ENCODE data around the gene EDN3. TPM values are rescaled to one million over a fixed set of nuclear protein-coding genes. Genes with fewer than 3 reads are reported as not detected.

The EDN3 gene
- total RNA-seq, 2 experiments from 2014 or later = not detected

- Mint-ChIP-seq H3K27me3 (ENCODE audit: low read depth) (no peaks in the 10 kb centered on the region), H3K4me3 (no peak overlapping the region), H3K27ac (no peak overlapping the region), H3K36me3 (ENCODE audit: low read depth) (no peaks in the 10 kb centered on the region), H3K4me1 (ENCODE audit: low read depth) (no peaks in the 10 kb centered on the region), H3K9me3 (ENCODE audit: insufficient read depth) (no peaks in the 10 kb centered on the region)
- CTCF ChIA-PET = interaction anchor here (0.9 kb wide), 1 partner anchor 62 kb away, joined by 3 read pairs; no protein-coding TSS in a partner anchor
- ATAC-seq = no peak
- POLR2A ChIA-PET = no interaction called here
- no peak for DNase-seq
Observed at GRCh38 chr20:59314997-59315396, 14.6 kb downstream of the EDN3 start.

DNA sequence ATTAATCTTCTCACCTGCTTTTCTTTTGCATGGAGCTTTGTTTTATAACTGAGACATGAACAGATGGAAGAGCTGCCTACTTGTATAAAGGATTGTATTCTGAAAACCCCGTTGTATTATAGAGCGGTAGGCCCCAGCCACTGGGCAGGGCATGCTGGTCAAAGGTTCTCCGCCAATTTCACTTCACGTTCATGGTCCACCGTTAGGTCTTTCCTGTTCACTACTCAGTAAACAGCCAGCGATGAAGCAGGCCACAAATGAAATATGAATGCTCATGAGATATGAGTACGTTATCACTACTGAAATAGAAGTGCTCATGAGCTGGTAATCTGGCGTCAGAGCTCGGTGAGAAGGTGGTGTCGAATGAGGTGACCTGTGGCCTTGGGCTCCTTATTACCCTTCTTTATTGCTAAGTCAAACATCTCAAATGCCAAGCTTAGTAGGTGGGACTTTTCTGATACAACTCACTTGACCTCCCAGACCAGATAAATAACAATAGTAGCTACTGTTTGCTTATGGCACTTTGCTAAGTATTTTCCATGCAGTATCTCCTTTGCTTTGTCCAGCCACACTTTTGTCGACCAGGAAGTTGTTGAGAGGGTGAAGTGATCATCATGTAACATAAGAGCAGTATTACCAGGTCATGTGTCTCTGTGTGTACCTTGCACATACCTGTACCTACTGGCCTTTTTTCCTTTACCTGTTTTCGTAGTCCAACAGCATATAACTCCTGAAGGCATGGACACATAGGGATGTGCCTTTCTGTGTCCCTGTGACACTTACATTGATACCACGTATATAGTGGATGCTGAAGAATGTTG is 16.7 kb downstream of the EDN3 start:
- Mint-ChIP-seq H3K4me3 (no peak overlapping the region), H3K36me3 (ENCODE audit: low read depth) (no peaks in the 10 kb centered on the region), H3K4me1 (ENCODE audit: low read depth) (no peaks in the 10 kb centered on the region), H3K27me3 (ENCODE audit: low read depth) (no peaks in the 10 kb centered on the region), H3K9me3 (ENCODE audit: insufficient read depth) (no peaks in the 10 kb centered on the region), H3K27ac (no peak overlapping the region)
- POLR2A ChIA-PET = interaction anchor here (0.7 kb wide), 1 partner anchor 470 kb away, joined by 3 read pairs; no protein-coding TSS in a partner anchor
- CTCF ChIA-PET = interaction anchor here (1.0 kb wide), 1 partner anchor 14 kb away, joined by 3 read pairs; no protein-coding TSS in a partner anchor
- DNase-seq (no peak), ATAC-seq (no peak)

DNA sequence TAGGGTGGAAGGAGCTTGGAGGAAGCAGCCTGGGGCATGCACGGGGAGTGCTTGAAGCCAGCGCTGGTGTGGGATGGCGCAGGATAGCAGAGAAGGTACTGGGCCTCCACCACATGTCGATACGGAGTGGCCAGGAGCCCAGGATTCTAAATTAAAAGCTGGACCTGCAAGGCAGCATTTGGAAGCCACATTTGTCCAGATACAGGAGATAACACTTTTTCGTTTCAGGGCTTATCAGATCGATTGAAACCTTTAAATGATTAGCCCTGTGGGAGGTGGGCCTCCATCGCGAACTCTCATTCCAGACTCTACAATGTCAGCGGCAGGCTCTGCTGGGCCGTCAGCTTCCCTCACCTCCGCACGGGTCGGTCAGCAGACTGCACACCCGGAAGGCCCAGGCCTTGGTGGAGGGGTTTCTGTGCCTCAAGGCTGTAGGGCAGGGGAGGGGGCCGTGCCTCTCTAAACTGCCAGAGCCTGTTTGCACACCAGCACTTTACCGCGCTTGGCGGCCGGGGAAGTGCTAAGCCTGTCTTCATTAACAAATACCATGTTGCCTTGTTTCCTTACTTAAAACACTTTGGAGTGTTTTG is 17.9 kb downstream of the EDN3 start:
- CTCF ChIA-PET = interaction anchor here (0.7 kb wide), 1 partner anchor 60 kb away, joined by 3 read pairs; no protein-coding TSS in a partner anchor
- Mint-ChIP-seq H3K27me3 (ENCODE audit: low read depth) (no peaks in the 10 kb centered on the region), H3K4me1 (ENCODE audit: low read depth) (no peaks in the 10 kb centered on the region), H3K36me3 (ENCODE audit: low read depth) (no peaks in the 10 kb centered on the region), H3K27ac (no peak overlapping the region), H3K9me3 (ENCODE audit: insufficient read depth) (no peaks in the 10 kb centered on the region), H3K4me3 (no peak overlapping the region)
- ATAC-seq = no peak
- DNase-seq = no peak
- POLR2A ChIA-PET = no interaction called here

GRCh38 chr20:59318803-59319202 is 18.4 kb downstream of the EDN3 start:
- Mint-ChIP-seq H3K36me3 (ENCODE audit: low read depth) (no peaks in the 10 kb centered on the region), H3K4me1 (ENCODE audit: low read depth) (no peaks in the 10 kb centered on the region), H3K4me3 (no peak overlapping the region), H3K9me3 (ENCODE audit: insufficient read depth) (no peaks in the 10 kb centered on the region), H3K27ac (no peak overlapping the region), H3K27me3 (ENCODE audit: low read depth) (no peaks in the 10 kb centered on the region)
- DNase-seq (no peak), ATAC-seq (no peak)
- POLR2A ChIA-PET = no interaction called here
- CTCF ChIA-PET = interaction anchor here (0.7 kb wide), 1 partner anchor 61 kb away, joined by 3 read pairs; no protein-coding TSS in a partner anchor

DNA sequence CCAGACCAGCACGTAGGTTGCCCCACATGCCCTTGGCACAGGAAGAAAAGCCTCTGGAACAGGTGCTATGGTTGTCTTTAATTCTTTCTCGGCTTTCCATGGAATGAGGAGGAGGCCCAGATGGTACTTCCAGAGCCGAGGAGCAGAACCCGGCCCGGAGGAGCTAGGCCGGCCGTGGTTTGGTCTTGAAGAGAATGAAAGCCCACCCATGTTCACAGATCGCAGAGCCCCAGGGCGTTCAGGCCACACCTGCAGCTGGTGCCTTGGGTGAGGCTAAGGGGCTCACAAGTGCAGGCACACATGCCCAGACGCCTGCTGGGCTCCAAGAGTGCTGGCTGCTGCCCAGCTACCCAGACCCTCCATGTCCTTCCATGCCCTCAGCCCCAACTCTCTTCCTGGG is 20.0 kb downstream of the EDN3 start:
- no peaks in the 10 kb centered on the region for H3K4me1 Mint-ChIP-seq (ENCODE audit: low read depth)
- H3K27ac Mint-ChIP-seq = no peak overlapping the region
- H3K36me3 Mint-ChIP-seq (ENCODE audit: low read depth) = no peaks in the 10 kb centered on the region
- DNase-seq (no peak), ATAC-seq (no peak)
- ChIA-PET POLR2A (no interaction called here), CTCF (interaction anchor here (1.2 kb wide), 1 partner anchor 65 kb away, joined by 4 read pairs; no protein-coding TSS in a partner anchor)
- no peaks in the 10 kb centered on the region for H3K27me3 Mint-ChIP-seq (ENCODE audit: low read depth)
- H3K4me3 Mint-ChIP-seq = no peak overlapping the region
- H3K9me3 Mint-ChIP-seq (ENCODE audit: insufficient read depth) = no peaks in the 10 kb centered on the region

DNA sequence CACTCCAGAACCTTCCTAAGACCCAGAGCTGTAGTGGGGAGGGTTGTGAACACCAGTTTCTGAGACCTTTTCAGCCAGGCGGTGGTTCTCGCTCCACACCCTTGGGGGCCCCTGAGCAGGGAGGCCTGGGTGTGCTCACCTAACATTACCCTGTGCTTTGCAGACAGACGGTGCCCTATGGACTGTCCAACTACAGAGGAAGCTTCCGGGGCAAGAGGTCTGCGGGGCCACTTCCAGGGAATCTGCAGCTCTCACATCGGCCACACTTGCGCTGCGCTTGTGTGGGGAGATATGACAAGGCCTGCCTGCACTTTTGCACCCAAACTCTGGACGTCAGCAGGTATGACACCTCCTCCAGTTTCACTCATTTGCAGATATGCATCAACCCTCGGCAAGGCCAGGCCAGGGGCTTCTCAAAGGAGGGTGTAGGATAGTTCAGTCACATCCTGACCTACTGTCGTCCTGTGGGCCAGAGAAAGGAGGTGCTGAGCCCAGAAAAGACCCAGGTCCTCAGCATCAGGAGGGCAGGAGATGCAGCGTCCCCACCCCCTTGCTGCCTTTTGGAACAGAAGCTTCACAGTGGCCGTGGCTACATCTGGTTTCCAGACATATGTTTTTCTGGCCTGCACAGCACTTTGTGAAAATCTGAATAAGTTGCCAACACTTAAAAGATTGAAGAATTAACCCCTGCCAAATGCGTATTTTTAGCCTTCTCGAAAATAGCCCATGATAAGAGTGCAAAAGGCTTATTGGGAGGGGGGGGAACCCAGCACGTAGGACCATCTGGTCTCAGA is 20.6 kb downstream of the EDN3 start:
- no peaks in the 10 kb centered on the region for H3K36me3 Mint-ChIP-seq (ENCODE audit: low read depth)
- no peak overlapping the region for H3K27ac Mint-ChIP-seq
- no peaks in the 10 kb centered on the region for H3K9me3 Mint-ChIP-seq (ENCODE audit: insufficient read depth)
- H3K4me1 Mint-ChIP-seq (ENCODE audit: low read depth) = no peaks in the 10 kb centered on the region
- no peak overlapping the region for H3K4me3 Mint-ChIP-seq
- ATAC-seq = no peak
- POLR2A ChIA-PET = no interaction called here
- H3K27me3 Mint-ChIP-seq (ENCODE audit: low read depth) = no peaks in the 10 kb centered on the region
- DNase-seq = no peak
- CTCF ChIA-PET = no interaction called here

- no peak overlapping the region for H3K4me3 Mint-ChIP-seq
- H3K27me3 Mint-ChIP-seq (ENCODE audit: low read depth) = no peaks in the 10 kb centered on the region
- DNase-seq = no peak
- no peak overlapping the region for H3K27ac Mint-ChIP-seq
- H3K9me3 Mint-ChIP-seq (ENCODE audit: insufficient read depth) = no peaks in the 10 kb centered on the region
- POLR2A ChIA-PET = no interaction called here
- no peak for ATAC-seq
- no peaks in the 10 kb centered on the region for H3K4me1 Mint-ChIP-seq (ENCODE audit: low read depth)
- H3K36me3 Mint-ChIP-seq (ENCODE audit: low read depth) = no peaks in the 10 kb centered on the region
- CTCF ChIA-PET = interaction anchor here (0.6 kb wide), 1 partner anchor 246 kb away, joined by 3 read pairs; no protein-coding TSS in a partner anchor
Observed at GRCh38 chr20:59322081-59322480, 21.7 kb downstream of the EDN3 start.

GRCh38 chr20:59322585-59323454 is 22.4 kb downstream of the EDN3 start:
- no peak overlapping the region for H3K4me3 Mint-ChIP-seq
- ATAC-seq (no peak), DNase-seq (no peak)
- ChIA-PET CTCF (interaction anchor here (0.6 to 0.7 kb wide), 2 partner anchors 9 to 246 kb away, joined by 3 read pairs; no protein-coding TSS in a partner anchor), POLR2A (interaction anchor here (1.0 kb wide), 1 partner anchor 280 kb away, joined by 3 read pairs; the partner anchor contains the start of gene PRELID3B)
- H3K27me3 Mint-ChIP-seq (ENCODE audit: low read depth) = no peaks in the 10 kb centered on the region
- H3K4me1 Mint-ChIP-seq (ENCODE audit: low read depth) = no peaks in the 10 kb centered on the region
- no peak overlapping the region for H3K27ac Mint-ChIP-seq
- H3K36me3 Mint-ChIP-seq (ENCODE audit: low read depth) = no peaks in the 10 kb centered on the region
- H3K9me3 Mint-ChIP-seq (ENCODE audit: insufficient read depth) = no peaks in the 10 kb centered on the region

DNA sequence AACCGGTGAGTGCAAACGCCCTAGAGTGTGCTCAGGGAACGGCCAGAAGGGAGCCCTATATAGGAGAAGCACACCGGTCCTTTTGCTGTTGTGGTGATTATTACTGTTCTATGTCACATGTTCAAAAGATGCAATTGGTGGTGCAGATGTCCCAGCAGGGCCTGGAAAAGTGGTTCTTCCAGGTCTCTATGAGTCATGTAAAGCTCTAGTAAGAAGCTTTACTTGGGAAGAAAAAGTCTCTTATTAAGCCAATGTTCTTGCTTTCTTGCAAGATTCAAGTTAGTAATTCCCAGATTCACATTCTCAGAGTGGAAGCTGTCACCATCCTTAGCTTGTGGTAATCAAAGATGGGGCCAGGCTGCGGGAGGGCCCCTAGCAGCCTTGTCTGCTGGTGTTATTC is 23.3 kb downstream of the EDN3 start:
- no peak overlapping the region for H3K4me3 Mint-ChIP-seq
- H3K27ac Mint-ChIP-seq = no peak overlapping the region
- H3K4me1 Mint-ChIP-seq (ENCODE audit: low read depth) = no peaks in the 10 kb centered on the region
- POLR2A ChIA-PET = interaction anchor here (1.0 kb wide), 1 partner anchor 281 kb away, joined by 3 read pairs; the partner anchor contains the start of gene PRELID3B
- DNase-seq (no peak), ATAC-seq (no peak)
- CTCF ChIA-PET = no interaction called here
- H3K27me3 Mint-ChIP-seq (ENCODE audit: low read depth) = no peaks in the 10 kb centered on the region
- H3K9me3 Mint-ChIP-seq (ENCODE audit: insufficient read depth) = no peaks in the 10 kb centered on the region
- H3K36me3 Mint-ChIP-seq (ENCODE audit: low read depth) = no peaks in the 10 kb centered on the region

GRCh38 chr20:59324521-59325141 is 24.2 kb downstream of the EDN3 start:
- ATAC-seq (no peak), DNase-seq (no peak)
- CTCF ChIA-PET = no interaction called here
- peaks cover 4% of the 10 kb centered on the region for H3K27me3 Mint-ChIP-seq (ENCODE audit: low read depth)
- H3K4me3 Mint-ChIP-seq = no peak overlapping the region
- no peaks in the 10 kb centered on the region for H3K4me1 Mint-ChIP-seq (ENCODE audit: low read depth)
- POLR2A ChIA-PET = no interaction called here
- no peaks in the 10 kb centered on the region for H3K9me3 Mint-ChIP-seq (ENCODE audit: insufficient read depth)
- no peak overlapping the region for H3K27ac Mint-ChIP-seq
- no peaks in the 10 kb centered on the region for H3K36me3 Mint-ChIP-seq (ENCODE audit: low read depth)

DNA sequence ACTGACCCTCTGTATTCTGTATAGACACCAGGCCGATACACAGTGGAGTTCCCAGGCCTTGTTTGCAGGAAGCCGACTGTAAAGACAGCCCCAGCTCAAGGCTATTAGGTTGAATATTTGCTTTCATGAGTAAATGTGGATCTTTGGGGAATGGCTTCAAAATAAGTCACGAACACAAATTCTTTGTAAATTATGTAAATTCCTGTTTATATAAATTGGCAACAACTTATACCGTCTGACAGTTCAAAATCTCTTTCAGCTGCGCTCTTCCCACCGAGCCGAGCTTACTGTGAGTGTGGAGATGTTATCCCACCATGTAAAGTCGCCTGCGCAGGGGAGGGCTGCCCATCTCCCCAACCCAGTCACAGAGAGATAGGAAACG is 24.7 kb downstream of the EDN3 start:
- DNase-seq = no peak
- Mint-ChIP-seq H3K9me3 (ENCODE audit: insufficient read depth) (no peaks in the 10 kb centered on the region), H3K4me1 (ENCODE audit: low read depth) (no peaks in the 10 kb centered on the region), H3K4me3 (no peak overlapping the region), H3K27me3 (ENCODE audit: low read depth) (peaks cover 4% of the 10 kb centered on the region), H3K36me3 (ENCODE audit: low read depth) (no peaks in the 10 kb centered on the region), H3K27ac (no peak overlapping the region)
- CTCF ChIA-PET = no interaction called here
- POLR2A ChIA-PET = no interaction called here
- no peak for ATAC-seq
